ENCODE results near the gene KEL. TPM values are rescaled to one million over a fixed set of nuclear protein-coding genes. Genes with fewer than 3 reads are reported as not detected.

The KEL gene
- total and polyA plus RNA-seq, 2 experiments from 2014 or later = 8.7 to 12.8 TPM

DNA sequence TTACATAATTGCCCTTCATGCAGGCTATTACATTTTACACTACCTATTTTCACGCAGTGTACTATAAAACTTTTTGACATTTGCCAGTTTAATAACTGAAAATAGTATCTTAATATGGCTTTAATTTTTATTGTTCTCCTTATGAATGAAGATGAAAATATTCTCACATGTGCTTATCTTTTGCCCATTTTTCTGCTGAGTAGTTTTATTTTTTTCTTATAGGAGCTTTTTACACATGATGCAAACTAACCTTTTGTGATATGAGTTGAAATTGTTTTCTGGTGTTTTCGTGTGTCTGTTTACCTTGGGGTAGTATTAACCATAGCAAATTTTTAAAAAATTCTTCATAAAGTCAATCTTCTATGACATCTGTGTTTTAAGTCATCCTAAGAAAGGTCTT, 38.5 kb upstream of the KEL start:
- 92% methylated on average over 2 of the region's 2 CpGs for WGBS (ENCODE audit: low lambda C conversion rate, missing lambda C conversion rate)
- TF ChIP-seq EZH2 (IDR thresholded peaks at IDR 0.05; ENCODE audit: borderline replicate concordance) (no peak), EZH2phosphoT487 (IDR thresholded peaks at IDR 0.05; ENCODE audit: low read depth, severe bottlenecking, unreplicated experiment) (no peak)
- TF ChIP-seq, protein P1, sequence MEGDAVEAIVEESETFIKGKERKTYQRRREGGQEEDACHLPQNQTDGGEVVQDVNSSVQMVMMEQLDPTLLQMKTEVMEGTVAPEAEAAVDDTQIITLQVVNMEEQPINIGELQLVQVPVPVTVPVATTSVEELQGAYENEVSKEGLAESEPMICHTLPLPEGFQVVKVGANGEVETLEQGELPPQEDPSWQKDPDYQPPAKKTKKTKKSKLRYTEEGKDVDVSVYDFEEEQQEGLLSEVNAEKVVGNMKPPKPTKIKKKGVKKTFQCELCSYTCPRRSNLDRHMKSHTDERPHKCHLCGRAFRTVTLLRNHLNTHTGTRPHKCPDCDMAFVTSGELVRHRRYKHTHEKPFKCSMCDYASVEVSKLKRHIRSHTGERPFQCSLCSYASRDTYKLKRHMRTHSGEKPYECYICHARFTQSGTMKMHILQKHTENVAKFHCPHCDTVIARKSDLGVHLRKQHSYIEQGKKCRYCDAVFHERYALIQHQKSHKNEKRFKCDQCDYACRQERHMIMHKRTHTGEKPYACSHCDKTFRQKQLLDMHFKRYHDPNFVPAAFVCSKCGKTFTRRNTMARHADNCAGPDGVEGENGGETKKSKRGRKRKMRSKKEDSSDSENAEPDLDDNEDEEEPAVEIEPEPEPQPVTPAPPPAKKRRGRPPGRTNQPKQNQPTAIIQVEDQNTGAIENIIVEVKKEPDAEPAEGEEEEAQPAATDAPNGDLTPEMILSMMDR (IDR thresholded peaks at IDR 0.05; ENCODE audit: poor library complexity) = no peak
- no peak for DNase-seq (ENCODE audit: low spot score)
- Histone ChIP-seq H3K27me3 (peaks cover 4% of the 10 kb centered on the region), H3K27ac (no peak overlapping the region), H3K79me2 (no peaks in the 10 kb centered on the region), H3K4me2 (no peak overlapping the region), H3K9me3 (ENCODE audit: low read depth) (no peaks in the 10 kb centered on the region), H3K4me3 (no peak overlapping the region), H3K36me3 (replicated peaks; ENCODE audit: insufficient read depth, low read depth) (no peaks in the 10 kb centered on the region), H3K4me1 (ENCODE audit: insufficient read depth) (no peaks in the 10 kb centered on the region), H2AFZ (no peak overlapping the region), H4K20me1 (ENCODE audit: insufficient read depth, poor library complexity, severe bottlenecking) (no peaks in the 10 kb centered on the region), H3K9me2 (replicated peaks; ENCODE audit: insufficient read depth) (no peaks in the 10 kb centered on the region)

DNA sequence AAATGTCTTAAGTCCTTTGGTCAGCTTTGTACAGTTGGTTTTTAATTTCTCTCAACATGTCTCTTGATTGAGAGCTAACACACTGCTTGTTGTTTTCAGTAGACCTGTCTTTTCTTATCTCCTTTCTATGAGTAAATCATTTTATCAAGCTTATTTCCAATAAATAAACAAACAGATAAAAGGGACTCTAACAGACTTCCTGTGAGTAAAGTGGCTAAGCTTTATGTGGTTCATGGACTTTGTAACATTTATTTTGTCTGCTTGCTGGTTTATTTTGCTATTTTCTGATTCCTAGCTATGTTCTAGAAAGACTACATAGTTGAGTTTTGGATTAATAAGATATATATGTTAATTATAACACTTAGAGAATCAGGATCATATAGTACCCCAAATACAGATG, 37.6 kb upstream of the KEL start:
- Histone ChIP-seq H3K4me3 (no peak overlapping the region), H3K27ac (no peak overlapping the region), H3K27me3 (no peaks in the 10 kb centered on the region), H3K9me2 (replicated peaks; ENCODE audit: insufficient read depth) (no peaks in the 10 kb centered on the region), H3K4me2 (no peak overlapping the region), H2AFZ (no peak overlapping the region), H3K9me3 (ENCODE audit: low read depth) (no peaks in the 10 kb centered on the region), H3K4me1 (ENCODE audit: insufficient read depth) (no peaks in the 10 kb centered on the region), H4K20me1 (ENCODE audit: insufficient read depth, poor library complexity, severe bottlenecking) (no peaks in the 10 kb centered on the region), H3K79me2 (no peaks in the 10 kb centered on the region), H3K36me3 (replicated peaks; ENCODE audit: insufficient read depth, low read depth) (no peaks in the 10 kb centered on the region)
- DNase-seq (ENCODE audit: low spot score) = no peak
- TF ChIP-seq EZH2 (IDR thresholded peaks at IDR 0.05; ENCODE audit: borderline replicate concordance) = no peak
- no peak for TF ChIP-seq EZH2phosphoT487 (IDR thresholded peaks at IDR 0.05; ENCODE audit: low read depth, severe bottlenecking, unreplicated experiment)
- TF ChIP-seq, protein P1 (IDR thresholded peaks at IDR 0.05; ENCODE audit: poor library complexity) = no peak

DNA sequence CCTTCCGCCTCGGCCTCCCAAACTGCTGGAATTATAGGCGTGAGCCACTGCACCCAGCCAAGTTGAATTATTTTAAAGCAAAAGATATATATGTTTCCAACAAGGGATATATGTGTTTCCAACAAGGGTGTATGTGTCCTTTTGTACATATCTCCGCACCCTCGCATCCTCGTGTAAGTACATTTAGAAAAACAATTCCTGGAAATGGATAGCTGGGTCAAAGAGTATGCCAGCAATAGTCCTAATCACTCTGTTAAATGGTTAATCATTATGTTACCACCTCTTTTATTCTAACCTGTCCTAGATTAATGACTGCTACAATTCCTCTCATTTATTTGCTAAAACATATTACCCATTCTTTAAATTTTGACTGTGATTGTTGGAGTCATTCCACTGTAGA, 36.8 kb upstream of the KEL start:
- Histone ChIP-seq H3K4me1 (ENCODE audit: insufficient read depth) (no peaks in the 10 kb centered on the region), H2AFZ (no peak overlapping the region), H3K27me3 (no peaks in the 10 kb centered on the region), H3K27ac (no peak overlapping the region), H3K9me2 (replicated peaks; ENCODE audit: insufficient read depth) (no peaks in the 10 kb centered on the region), H3K79me2 (no peaks in the 10 kb centered on the region), H3K36me3 (replicated peaks; ENCODE audit: insufficient read depth, low read depth) (no peaks in the 10 kb centered on the region), H3K9me3 (ENCODE audit: low read depth) (no peaks in the 10 kb centered on the region), H3K4me3 (no peak overlapping the region), H3K4me2 (no peak overlapping the region), H4K20me1 (ENCODE audit: insufficient read depth, poor library complexity, severe bottlenecking) (no peaks in the 10 kb centered on the region)
- DNase-seq (ENCODE audit: low spot score) = no peak
- 93% methylated on average over 6 of the region's 6 CpGs for WGBS (ENCODE audit: low lambda C conversion rate, missing lambda C conversion rate)
- TF ChIP-seq, protein P1 (IDR thresholded peaks at IDR 0.05; ENCODE audit: poor library complexity) = no peak
- no peak for TF ChIP-seq EZH2phosphoT487 (IDR thresholded peaks at IDR 0.05; ENCODE audit: low read depth, severe bottlenecking, unreplicated experiment)
- TF ChIP-seq EZH2 (IDR thresholded peaks at IDR 0.05; ENCODE audit: borderline replicate concordance) = no peak

DNA sequence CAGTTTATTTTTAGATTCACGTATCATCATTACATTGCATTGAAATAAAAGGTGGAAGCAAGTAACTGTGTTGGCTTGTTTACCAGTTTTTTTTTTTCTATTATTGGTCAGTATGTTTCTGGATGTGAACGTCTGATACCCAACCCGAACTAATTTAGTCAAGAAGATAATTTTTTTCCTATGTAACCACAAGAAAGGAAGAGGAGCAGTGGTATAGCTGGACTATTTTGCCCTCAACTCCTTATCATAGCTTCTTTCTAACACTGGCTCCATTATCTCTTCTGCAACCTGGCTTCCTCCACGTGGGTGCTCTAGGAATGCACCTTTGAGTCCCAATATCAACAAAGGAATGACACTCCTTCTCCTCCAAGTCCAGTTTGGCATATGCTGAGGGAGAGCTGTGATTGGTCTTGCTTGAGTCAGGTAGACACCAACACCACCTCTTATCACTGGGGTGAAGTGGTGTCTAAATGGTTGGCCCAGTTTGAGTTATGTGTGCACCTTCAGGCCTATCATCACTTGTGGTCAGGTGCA, 35.4 kb upstream of the KEL start:
- no peaks in the 10 kb centered on the region for H3K36me3 ChIP-seq (replicated peaks; ENCODE audit: insufficient read depth, low read depth)
- H3K4me3 ChIP-seq = no peak overlapping the region
- no peaks in the 10 kb centered on the region for H3K79me2 ChIP-seq
- no peaks in the 10 kb centered on the region for H3K27me3 ChIP-seq
- no peak for DNase-seq (ENCODE audit: low spot score)
- no peak for TF ChIP-seq EZH2phosphoT487 (IDR thresholded peaks at IDR 0.05; ENCODE audit: low read depth, severe bottlenecking, unreplicated experiment)
- TF ChIP-seq, protein P1 (IDR thresholded peaks at IDR 0.05; ENCODE audit: poor library complexity) = no peak
- TF ChIP-seq EZH2 (IDR thresholded peaks at IDR 0.05; ENCODE audit: borderline replicate concordance) = no peak
- no peak overlapping the region for H3K4me2 ChIP-seq
- no peaks in the 10 kb centered on the region for H3K4me1 ChIP-seq (ENCODE audit: insufficient read depth)
- no peaks in the 10 kb centered on the region for H3K9me3 ChIP-seq (ENCODE audit: low read depth)
- 72% methylated on average over 4 of the region's 4 CpGs for WGBS (ENCODE audit: low lambda C conversion rate, missing lambda C conversion rate)
- no peak overlapping the region for H3K27ac ChIP-seq
- no peaks in the 10 kb centered on the region for H3K9me2 ChIP-seq (replicated peaks; ENCODE audit: insufficient read depth)
- H4K20me1 ChIP-seq (ENCODE audit: insufficient read depth, poor library complexity, severe bottlenecking) = no peaks in the 10 kb centered on the region
- H2AFZ ChIP-seq = no peak overlapping the region
